Amygdala (tissue), 56 donors: ENCODE measurements around the gene ZNF578.
"Not testable (repeated sequence)": the region's sequence is repeated elsewhere in the genome, so short reads cannot be mapped to it uniquely, and the experiment has no call there.

ENCODE experiments used
- DNase-seq, 56 donors: peaks; one replicate each; lab custom pipeline; 2025; lab: John Stamatoyannopoulos, UW

Gene ZNF578

DNA sequence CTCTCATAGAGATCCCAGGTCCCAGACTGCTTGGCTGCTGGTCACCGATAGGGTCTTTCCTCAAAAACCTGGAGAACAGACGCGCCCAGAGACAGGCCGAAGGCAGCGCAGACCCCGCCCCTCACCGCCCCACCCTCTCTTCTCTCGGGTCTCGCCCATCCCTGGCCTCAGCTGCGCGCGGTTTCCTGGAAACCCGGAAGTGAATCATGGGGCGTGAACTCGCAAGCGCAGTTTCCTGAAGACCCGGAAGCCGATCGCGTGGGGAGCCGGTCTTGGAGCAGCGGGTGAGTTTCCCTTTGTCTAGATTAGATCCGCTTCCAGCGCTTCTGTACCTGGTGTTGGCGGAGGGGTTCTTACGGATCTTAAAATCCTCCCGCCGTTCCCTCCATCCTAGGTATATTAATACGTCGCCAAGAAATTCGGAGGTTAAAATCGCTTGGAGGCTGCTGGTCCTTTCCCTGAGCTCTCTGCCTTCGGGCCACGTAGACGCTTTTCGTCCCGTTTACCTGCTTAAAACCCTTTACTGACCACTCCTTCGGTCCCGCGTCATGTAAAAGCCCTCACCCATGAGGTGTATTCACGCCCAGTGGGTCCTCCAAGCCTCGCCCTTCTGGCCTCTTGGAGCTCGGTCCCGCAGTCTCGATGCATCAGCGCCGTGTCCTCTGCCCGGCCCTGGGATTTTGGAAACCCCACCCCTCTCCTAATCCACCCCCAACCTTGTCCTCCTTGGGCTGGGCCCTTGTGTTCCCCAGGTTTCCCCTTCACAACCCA is at the start of gene ZNF578:
Gene ZNF578 (plus strand): TSS at position 230 of the 771 bp plus-strand sequence. CDS start 48,293 bp downstream, outside the sequence.
- peak; percentile 2 to 82 (median 48) for DNase-seq

DNA sequence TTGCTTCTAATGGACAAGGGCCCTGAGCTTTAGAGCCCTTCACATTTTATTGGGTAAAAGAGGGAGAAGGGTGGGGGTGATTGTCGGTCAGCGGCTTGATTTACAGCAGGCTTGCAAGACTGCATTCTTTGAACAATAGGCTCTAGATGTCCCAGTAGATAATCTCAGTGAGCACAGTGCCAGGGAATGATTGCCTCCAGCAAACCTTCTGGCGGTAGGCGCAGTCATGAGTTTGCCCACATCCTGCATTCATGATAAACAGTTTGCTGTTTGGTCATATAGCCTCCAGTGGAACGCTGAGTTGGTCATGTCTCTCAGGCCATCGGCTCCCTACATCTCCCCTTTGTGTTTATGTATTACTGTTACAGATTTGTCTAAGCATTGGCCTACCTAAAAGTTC is 43.1 kb upstream of the ZNF578 start:
- no peak for DNase-seq

DNA sequence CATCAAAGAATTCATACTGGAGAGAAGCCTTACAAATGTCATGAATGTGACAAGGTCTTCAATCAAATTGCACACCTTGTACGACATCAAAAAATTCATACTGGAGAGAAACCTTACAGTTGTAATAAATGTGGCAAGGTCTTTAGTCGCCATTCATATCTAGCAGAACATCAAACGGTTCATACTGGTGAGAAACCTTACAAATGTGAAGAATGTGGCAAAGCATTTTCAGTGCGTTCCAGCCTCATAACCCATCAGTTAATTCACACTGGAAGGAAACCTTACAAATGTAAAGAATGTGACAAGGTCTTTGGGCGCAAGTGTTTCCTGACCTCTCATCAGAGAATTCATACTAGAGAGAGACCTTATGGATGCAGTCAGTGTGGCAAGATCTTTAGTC is 37.6 kb upstream of the ZNF578 start:
- DNase-seq = no peak

DNA sequence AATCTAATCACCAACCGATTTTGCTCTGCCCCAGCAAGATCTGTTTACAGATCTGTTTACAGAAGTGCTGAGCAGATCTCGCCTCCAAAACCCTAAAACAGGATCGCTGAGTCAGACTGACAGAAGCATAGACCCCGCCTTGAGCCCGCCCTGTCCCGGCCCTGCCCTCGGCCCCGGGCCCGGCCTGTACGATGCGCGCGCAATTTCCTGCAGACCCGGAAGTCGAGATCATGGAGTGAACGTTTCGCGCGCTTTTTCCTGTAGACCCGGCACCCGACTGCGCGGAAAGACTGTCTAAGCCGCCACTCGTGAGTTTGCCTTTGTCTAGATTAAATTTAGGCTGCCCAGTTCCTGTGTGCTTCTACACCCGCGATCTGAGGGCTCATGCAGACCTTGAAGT is 24.4 kb upstream of the ZNF578 start, which contains the start of gene ZNF534:
Gene ZNF534 (plus strand): TSS at position 212 of the 400 bp plus-strand sequence. CDS start 2,327 bp downstream, outside the sequence.
- DNase-seq = no peak

DNA sequence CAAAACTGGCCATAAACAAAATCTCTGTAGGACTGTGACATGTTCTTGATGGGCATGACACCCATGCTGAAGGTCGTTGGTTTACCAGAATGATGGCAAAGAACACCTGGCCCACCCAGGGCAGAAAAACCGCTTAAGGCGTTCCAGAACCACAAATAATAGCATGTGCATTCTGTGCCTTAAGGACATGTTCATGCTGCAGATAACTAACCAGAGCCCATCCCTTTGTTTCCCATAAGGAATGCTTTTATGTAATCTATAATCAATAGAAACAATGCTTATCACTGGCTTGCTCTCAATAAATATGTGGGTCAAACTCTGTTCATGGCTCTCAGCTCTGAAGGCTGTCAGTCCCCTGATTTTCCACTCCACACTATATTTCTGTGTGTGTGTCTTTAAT is 11.2 kb upstream of the ZNF578 start:
- no peak for DNase-seq

DNA sequence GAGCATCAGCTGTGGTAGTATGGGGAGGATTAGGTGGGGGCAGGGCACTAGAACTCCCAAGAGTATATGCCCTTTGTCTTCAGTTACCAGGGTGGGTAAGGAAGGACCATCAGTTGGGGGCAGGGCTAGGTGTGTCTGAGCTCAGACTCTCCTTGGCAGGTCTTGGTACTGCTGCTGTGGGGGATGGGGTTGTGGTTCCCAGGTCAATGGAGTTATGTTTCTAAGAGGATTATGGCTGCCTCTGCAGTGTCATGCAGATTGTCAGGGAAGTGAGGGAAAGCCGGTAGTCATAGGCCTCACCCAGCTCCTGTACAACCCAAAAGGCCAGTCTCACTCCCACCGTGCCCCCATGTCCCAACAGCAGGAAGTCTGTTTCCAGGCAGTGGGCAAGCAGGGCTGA is 8.8 kb upstream of the ZNF578 start:
- no peak for DNase-seq

DNA sequence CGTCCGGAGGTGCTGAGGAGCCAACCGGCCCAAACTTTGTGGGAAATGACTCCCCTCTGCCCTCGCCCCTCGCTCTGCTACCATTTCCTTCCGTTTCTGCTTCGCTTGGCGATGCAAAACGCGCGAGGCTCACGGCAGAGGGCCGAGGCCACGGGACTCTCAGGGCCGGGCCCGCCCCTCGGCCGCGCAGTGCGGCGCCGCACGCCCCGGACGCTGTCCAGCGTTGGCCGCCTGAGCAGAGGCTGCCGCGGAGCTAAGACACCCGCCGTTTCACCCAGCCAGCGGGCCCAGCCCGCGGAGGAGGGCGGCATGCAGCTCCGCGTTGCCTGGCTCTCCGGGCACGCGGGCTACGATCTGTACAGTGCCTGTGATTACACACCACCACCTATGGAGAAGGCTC is 2.1 kb upstream of the ZNF578 start:
- DNase-seq = no peak

DNA sequence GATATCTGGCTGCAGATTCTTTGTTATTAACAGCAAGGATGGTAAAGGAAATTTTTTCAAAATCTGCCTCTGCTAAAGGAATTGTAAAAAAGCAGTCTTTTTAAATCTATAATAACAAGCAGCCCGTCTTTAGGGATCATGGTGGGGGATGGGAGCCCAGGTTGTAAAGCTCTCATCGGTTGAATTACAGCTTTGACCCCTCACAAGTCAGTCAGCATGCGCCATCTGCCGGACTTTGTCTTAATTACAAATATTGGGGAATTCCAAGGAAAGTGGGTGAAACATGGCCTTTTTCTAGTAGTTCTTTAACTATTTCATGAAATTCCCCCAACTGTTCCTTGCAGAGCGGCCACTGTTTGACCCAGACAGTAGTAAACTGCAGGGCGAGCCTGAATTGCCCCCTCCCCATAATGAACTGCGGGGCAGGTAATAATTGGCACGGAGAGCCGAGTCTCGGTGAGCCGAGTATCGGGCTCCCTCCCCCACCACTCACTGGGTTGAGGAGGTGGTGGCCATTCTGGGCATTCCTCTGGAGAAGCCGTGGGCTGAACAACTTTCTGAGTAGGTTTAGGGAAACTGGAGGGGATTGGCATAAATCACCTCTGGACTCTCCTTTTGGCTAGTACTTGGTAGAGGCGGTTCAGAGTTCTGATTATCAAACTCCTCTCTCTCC is 11.6 kb downstream of the ZNF578 start:
- no peak for DNase-seq

DNA sequence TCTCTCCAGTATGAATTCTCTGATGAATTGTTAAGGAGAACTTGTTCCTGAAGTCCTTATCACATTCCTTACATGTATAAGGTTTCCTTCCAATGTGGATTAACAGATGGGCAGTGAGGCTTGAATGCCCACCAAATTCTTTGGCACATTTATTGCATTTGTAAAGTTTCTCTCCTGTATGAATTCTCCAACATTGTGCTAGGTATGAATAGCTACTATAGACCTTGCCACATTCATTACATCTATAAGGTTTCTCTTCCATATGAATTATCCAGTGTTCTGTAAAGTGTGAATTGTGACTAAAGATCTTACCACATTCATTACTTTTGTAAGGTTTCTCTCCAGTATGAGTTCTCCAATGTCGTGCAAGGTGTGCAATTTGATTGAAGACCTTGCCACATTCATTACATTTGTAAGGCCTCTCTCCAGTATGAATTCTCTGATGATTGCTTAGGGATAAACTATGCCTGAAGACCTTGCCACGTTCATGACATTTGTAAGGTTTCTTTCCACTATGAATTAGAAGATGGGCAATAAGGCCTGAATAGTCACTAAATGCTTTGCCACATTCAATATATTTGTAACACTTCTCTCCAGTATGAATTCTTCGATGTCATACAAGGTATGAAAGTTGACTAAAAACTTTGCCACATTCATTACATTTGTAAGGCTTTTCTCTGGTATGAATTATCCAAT is 20.4 kb downstream of the ZNF578 start:
- DNase-seq = no peak

DNA sequence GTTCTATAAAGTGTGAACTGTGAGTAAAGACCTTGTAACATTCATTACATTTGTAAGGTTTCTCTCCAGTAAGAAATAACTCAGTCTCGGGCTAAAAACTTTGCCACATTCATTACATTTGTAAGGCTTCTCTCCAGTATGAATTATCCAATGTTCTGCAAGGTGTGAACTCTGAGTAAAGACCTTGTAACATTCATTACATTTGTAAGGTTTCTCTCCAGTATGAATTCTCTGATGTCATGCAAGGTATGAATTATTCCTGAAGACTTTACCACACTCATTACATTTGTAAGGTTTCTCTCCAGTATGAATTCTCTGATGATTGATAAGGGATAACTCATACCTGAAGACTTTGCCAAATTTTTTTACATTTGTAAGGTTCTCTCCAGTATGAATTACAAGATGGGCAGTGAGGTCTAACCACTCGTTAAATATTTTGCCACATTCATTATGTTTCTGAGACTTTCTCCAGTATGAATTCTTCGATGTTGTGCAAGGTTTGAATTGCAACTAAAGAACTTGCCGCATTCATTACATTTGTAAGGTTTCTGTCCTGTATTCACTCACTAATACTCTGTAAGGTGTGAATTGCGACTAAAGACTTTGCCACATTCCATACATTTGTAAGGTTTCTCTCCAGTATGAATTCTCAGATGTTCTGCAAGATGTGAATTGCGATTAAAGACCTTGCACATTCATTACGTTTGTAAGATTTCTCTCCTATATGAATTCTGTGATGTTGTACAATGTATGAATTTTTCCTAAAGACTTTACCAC is 21.2 kb downstream of the ZNF578 start:
- no peak for DNase-seq

DNA sequence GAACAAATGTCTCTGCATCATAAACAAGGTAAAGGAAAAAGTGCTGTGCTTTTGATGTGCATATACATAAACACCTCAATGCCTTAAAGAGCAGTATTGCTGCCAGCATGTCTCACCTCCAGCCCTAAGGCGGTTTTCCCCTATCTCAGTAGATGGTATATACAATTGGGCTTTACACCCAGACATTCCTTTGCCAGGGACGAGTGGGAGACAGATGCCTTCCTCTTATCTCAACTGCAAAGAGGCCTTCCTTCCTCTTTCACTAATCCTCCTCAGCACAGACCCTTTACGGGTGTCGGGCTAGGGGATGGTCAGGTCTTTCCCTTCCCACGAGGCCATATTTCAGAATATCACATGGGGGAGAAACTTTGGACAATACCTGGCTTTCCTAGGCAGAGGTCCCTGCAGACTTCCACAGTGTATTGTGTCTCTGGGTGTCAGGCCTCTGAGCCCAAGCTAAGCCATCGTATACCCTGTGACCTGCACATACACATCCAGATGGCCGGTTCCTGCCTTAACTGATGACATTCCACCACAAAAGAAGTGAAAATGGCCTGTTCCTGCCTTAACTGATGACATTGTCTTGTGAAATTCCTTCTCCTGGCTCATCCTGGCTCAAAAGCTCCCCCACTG is 30.9 kb downstream of the ZNF578 start:
- not testable (repeated sequence) for DNase-seq

DNA sequence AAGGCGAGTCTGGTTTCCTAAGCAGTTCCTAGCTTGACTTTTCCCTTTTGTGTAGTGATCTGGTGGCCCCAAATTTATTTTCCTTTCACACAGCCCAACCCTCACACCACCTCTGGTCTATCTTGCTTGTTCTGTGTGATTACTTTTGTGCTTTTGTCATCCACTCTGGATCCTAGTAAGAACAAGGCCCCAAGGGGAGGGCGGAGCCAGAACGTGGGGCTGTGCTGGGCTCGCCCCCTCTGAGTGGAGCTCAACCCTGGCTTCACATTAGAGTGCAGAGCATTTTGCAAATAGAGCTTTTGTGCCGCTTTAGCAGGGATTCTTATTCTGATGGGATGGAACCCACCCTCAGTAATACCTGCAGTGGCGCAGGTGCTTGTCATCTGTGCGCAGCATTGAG is 31.7 kb downstream of the ZNF578 start:
- DNase-seq = not testable (repeated sequence)

DNA sequence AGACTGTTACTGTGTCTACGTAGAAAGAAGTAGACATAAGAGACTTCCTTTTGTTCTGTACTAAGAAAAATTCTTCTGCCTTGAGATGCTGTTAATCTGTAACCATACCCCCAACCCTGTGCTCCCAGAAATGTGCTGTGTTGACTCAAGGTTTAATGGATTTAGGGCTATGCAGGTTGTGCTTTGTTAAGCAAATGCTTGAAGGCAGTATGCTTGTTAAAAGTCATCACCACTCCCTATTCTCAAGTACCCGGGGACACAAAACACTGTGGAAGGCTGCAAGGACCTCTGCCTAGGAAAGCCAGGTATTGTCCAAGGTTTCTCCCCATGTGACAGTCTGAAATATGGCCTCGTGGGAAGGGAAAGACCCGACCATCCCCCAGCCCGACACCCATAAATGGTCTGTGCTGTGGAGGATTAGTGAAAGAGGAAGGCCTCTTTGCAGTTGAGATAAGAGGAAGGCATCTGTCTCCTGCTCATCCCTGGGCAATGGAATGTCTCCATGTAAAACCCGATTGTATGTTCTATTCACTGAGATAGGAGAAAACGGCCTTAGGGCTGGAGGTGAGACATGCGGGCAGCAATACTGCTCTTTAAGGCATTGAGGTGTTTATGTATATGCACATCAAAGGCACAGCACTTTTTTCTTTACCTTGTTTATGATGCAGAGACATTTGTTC is 32.3 kb downstream of the ZNF578 start:
- DNase-seq = not testable (repeated sequence)

DNA sequence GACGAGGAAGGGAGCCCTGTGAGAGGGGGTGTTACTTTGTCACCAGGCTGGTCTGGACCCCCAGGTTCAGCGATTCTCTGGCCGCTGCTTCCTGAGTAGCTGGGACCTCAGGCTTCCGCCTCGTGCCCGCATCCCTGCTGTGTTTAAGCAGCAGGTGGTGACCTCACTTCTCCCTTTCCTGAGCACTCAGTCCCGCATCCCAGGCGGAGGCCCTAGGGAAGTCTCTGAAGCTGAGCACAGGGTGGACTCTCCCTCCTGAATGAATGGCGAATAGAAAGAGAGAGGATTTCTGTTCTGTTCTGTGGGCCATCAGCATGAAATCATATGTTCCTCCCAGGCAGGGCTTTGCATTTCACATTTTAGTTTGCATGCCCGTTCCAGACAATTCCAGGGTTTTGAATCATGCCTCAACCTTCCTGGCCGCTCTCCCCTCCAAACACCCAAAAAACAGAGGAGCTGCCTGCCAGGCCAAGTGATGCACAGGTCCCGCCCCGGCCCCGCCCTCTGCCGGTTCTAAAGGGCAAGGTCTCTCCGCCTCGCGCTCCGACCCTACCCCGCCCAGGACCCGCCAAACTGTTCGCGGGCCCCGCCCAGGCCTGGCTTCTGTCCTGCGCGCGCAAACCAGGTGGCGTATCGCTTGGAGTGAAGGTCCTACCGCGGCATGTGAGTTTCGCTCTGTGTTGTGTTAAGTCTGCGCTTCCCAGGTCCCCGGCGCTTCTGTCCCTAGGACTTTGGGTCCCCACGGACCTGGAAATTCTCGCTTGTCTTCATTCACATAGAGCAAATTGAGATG is 39.0 kb downstream of the ZNF578 start:
- no peak for DNase-seq

DNA sequence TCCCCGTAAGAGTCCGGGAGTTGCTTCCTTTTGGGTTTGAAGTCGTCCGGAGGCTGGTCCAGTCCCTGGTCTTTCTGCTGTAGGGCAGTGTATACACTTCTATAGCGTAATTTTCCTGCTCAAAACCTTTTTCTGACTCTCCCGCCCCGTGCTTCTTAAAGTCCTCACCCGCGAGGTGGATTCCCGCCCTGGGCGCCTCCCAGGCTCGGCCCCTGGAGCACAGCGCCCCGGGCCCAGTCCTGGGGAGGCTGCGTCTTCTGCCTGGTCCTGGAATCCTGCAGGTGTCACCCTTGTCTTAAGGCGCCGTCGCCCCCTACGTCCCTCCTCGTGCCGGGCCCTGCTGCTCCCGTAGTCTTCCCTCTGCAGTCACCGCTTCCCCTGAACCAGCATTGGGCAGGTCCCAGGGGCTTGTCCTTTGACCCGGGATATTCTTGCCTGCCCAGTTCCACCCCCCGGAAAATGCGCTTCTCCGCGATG is 39.7 kb downstream of the ZNF578 start:
- DNase-seq = no peak

DNA sequence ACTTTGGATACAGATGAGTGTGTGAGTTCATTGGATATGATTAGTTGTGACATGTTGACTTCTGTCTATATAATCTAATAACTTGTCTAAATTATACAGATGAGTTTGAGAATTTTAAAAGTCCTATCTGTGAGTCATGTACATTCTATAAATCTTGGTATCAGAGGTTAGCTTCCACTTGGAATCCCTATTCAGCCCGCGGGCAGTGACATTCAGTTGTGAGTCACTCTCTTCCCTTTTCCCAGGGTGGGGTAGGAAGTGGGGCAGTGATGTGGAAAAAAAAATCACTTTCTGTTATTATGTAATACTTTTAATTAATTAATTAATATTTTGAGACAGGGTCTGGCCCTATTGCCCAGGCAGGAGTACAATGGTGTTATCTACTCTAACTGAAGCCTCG is 41.2 kb downstream of the ZNF578 start:
- DNase-seq = no peak

DNA sequence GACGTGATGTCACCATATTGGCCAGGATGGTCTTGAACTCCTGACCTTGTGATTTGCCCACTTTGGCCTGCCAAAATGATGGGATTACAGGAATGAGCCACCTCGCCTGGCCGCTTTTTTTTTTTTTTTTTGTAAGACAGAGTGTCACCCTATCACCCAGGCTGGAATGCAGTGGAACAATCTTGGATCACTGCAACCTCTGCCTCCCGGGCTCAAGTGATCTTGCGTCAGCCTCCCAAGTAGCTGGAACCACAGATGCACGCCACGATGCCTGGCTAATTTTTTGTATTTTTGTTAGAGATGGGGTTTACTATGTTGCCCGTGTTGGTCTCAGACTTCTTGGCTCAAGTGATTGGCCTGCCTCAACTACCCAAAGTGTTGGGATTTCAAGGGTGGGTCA is 45.2 kb downstream of the ZNF578 start:
- DNase-seq = no peak

DNA sequence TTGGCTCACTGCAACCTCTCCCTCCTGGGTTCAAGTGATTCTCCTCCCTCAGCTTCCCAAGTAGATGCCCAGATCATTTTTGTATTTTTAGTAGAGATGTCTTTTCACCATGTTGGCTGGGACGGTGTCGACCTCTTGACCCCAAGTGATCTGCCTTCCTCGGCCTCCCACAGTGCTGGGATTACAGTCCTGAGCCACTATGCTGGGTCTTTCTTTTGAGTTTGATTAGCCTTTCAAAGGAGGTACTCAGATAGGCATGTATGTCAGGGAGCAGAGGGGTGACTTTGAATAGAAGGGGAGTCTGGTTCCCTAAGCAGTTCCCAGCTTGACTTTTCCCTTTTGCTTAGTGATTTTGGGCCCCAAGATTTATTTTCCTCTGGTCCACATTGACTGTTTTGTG is 47.1 kb downstream of the ZNF578 start:
- not testable (repeated sequence) for DNase-seq

DNA sequence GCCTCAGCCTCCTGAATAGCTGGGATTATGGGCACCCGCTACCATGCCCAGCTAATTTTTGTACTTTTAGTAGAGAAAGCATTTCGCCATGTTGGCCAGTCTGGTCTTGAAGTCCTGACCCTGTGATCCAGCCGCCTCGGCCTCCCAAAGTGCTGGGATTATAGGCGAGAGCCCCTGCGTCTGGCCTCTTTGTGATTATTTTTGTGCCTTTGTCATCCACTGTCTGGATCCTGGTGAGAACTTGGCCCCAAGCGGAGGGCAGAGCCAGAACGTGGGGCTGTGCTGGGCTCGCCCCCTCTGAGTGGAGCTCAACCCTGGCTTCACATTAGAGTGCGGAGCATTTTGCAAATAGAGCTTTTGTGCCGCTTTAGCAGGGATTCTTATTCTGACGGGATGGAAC is 47.6 kb downstream of the ZNF578 start:
- DNase-seq = not testable (repeated sequence)
